Stimulated activated CD4-positive, alpha-beta T cell treated with anti-CD3 and anti-CD28 coated beads, Interleukin-1b, Interleukin-23, amount 100 ng/mL, for 4 hours (primary cell): ENCODE data around the gene GALNT10.

Experiments used
- DNase-seq, 2 donors: peaks; one replicate each; pipeline ENCODE4 v3.0.0-alpha.2; 2020; ENCODE audit warnings: low read depth in 2 of 2

GALNT10 gene

GRCh38 chr5:154265197-154265773 lies 74.8 kb downstream of the GALNT10 start:
- no peak for DNase-seq

- no peak for DNase-seq
Measured at GRCh38 chr5:154267516-154267915, 77.0 kb downstream of the GALNT10 start.

- DNase-seq, result no peak
Measured at GRCh38 chr5:154268073-154268472, 77.5 kb downstream of the GALNT10 start.

- no peak for DNase-seq
Measured at GRCh38 chr5:154269414-154269813, 78.9 kb downstream of the GALNT10 start.

- no peak for DNase-seq
Measured at GRCh38 chr5:154271466-154271865, 80.9 kb downstream of the GALNT10 start.

GRCh38 chr5:154271936-154272514 lies 81.5 kb downstream of the GALNT10 start:
- DNase-seq, result no peak

- DNase-seq, result no peak
Measured at GRCh38 chr5:154273028-154273617, 82.6 kb downstream of the GALNT10 start.

GRCh38 chr5:154273963-154274827 lies 83.7 kb downstream of the GALNT10 start:
- DNase-seq, result no peak

- no peak for DNase-seq
Measured at GRCh38 chr5:154274828-154275185, 84.3 kb downstream of the GALNT10 start.

- no peak for DNase-seq
Measured at GRCh38 chr5:154275566-154275965, 85.0 kb downstream of the GALNT10 start.

- no peak for DNase-seq
Measured at GRCh38 chr5:154276261-154276972, 85.9 kb downstream of the GALNT10 start.

GRCh38 chr5:154276973-154277331 lies 86.4 kb downstream of the GALNT10 start:
- no peak for DNase-seq

- no peak for DNase-seq
Measured at GRCh38 chr5:154277499-154277898, 87.0 kb downstream of the GALNT10 start.

- DNase-seq, result no peak
Measured at GRCh38 chr5:154278186-154278585, 87.7 kb downstream of the GALNT10 start.

- no peak for DNase-seq
Measured at GRCh38 chr5:154278908-154279307, 88.4 kb downstream of the GALNT10 start.

GRCh38 chr5:154284433-154284832 lies 93.9 kb downstream of the GALNT10 start:
- DNase-seq, result no peak

GRCh38 chr5:154285661-154286408 lies 95.3 kb downstream of the GALNT10 start:
- DNase-seq, result no peak

GRCh38 chr5:154286557-154286956 lies 96.0 kb downstream of the GALNT10 start:
- no peak for DNase-seq

GRCh38 chr5:154287136-154287535 lies 96.6 kb downstream of the GALNT10 start:
- DNase-seq, result no peak

GRCh38 chr5:154288145-154288544 lies 97.6 kb downstream of the GALNT10 start:
- DNase-seq, result no peak

- no peak for DNase-seq
Measured at GRCh38 chr5:154291917-154292316, 101.4 kb downstream of the GALNT10 start.
